HG02884 (cell line): Measurements from ENCODE around the gene CCDC187.

ENCODE experiments used
- ATAC-seq: cut with Tn5 transposase; IDR thresholded peaks from one replicate; pipeline ENCODE4 v1.9.1; 2021; ENCODE audit warnings: mild to moderate bottlenecking, moderate library complexity; ENCODE audit not compliant: unreplicated experiment

Gene CCDC187

GRCh38 chr9:136257381-136258298, 46.3 kb downstream of the CCDC187 start:
- ATAC-seq: no peak

DNA sequence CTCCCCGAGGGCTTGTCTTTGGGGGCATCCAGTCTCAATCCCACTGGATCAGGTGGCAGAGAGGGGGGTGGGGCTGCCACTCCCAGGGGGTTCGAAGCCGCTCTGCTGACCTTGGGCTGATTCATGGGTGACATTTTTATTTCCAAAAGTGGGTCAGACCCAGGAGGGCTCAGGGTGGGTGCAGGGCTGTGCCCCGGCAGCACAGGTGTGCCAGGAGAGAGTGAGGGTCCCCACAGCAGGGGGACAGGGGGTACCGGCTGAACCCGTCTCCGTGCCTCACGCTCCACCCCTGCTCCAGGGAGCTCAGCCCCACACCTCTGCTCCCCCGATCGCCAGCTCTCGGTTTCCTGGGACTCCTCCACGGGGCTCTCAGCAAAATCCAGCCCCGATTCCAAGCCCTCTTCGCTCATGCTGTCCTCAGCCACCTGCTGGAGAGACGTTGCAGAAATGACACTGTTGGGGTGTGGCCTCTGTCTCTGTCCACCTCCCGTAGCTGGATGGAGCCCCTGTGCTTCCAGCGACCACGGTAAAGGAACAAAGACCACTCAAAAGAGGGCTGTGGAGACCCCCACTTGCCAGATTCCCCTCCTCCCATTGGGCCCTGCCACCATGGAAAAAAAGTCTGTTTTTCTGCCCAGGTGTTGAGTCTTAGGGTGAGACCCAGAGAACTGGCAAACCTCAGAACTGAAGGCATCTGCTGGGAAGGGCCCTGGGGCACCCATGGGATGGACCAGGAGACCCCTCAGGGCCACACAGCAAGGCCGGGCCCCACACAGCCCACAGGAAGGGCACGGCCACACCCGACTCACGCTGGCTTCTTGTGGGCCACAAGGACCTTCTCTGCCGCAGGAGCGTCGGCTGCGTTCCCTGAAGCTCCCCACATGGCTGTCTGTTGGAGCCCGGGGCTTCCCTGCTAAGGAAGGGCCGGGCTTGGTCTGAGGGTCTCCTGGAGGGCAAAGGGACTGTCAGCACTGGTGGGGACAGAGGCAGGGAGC, 47.7 kb downstream of the CCDC187 start:
- no peak for ATAC-seq

DNA sequence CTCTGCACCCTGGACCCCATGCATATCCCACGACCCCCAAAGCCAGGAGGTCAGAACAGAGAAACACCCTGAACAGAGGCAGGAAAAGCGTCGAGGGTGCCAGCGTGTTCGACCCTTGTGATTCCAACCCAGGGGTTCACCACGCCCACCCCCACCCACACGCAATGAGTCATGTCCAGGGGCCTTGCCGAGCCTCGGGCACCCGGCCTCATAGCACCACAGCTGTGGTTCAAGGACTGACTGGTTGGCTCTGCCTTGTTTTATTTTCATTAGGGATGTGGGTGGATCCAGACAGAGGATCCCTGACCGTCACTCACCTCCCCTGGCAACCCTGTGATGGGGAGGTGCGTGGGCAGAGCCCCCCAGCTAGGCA, 48.7 kb downstream of the CCDC187 start:
- ATAC-seq: no peak

GRCh38 chr9:136254381-136255165, 49.3 kb downstream of the CCDC187 start:
- ATAC-seq: no peak

GRCh38 chr9:136253246-136254130, 50.4 kb downstream of the CCDC187 start:
- ATAC-seq: no peak

DNA sequence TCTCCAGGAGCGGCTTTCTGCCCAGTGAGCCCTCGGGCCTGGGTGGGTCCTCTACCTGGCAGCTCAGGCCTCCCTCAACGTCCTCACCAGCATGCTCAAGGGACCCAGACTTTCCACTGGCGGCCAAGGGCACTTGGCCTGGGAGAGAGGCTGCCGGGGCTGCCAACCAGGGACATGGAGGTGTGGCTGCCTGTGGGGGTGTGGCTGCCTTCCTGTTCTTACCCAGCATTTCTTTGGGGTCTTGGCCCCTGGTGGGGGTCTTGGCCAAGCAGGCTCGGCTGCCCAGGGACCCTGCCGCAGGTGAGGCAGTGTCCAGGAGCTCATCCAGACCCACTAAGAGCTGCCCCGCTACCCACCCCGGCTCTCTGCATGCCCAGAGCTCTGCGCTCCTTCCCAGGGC, 51.0 kb downstream of the CCDC187 start:
- ATAC-seq: no peak

- no peak for ATAC-seq
Measured at GRCh38 chr9:136252281-136252680, 51.6 kb downstream of the CCDC187 start.

- no peak for ATAC-seq
Measured at GRCh38 chr9:136251264-136252115, 52.4 kb downstream of the CCDC187 start.

- no peak for ATAC-seq
Measured at GRCh38 chr9:136250676-136251075, 53.2 kb downstream of the CCDC187 start.

DNA sequence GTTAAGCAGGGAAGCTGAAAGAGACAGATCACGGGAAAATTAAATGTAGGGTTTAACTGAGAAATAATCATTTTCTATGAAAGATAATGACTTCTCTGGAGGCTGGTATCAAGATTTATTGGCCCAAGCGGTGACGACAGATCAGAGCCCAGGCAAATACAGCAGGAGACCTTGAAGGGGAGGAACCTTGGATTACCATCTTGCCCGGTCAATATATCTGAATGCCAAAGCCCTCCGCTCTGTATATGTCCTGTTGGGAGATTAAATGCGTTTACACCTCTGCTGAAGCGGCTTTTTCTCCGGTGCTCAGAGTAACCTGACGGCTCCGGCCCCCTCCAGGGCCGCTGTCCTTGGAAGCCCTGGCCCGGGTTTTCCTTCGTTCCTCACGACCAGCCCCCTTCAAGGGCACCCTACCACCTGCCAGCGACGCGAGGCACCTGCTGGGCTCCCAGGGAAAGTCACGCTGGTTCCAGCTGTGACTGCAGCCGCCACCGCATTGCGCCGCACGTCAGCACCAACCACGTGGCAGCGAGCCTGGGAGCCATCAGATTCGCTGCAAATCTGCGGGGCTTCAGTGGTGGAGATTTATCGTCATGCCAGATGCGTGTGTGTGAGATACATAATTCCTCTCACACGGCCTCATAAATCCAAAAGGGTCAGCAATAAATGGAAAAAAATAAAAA, 53.9 kb downstream of the CCDC187 start:
- no peak for ATAC-seq

- ATAC-seq: no peak
Measured at GRCh38 chr9:136248951-136249876, 54.7 kb downstream of the CCDC187 start.

DNA sequence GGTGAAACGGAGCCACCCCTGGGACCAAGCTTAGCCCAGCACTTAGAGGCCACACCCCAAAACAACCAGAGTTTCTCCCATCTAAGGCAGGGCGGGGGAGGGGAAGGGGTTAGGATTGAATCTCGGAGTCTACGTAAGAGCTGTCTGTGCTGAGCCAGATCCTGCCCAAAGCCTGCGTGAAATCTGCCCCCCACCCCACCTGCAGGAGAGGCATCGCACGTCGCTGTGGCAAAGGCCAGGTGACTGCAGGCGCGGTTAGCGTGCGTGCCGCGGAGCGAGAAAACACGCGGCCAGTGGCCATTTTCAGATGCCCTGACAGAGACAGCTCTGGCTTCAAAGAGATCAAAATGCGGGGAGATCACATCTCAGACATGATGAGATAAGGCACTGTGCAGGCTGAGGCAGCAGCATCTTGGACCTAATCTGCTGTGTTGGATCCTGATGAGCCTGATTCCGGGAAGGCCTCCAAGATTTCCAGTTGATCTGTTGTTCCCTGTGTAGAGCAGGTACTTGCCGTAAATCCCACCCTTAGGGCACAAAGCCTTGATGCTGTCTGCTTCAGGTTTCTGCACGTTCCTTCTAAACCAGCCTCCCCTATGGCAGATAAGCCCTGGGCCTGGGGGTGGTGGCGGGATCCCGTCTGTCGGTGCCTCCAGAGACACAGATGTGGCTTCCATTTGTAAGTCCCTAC, 55.8 kb downstream of the CCDC187 start:
- no peak for ATAC-seq

GRCh38 chr9:136247551-136247916, 56.4 kb downstream of the CCDC187 start:
- no peak for ATAC-seq

DNA sequence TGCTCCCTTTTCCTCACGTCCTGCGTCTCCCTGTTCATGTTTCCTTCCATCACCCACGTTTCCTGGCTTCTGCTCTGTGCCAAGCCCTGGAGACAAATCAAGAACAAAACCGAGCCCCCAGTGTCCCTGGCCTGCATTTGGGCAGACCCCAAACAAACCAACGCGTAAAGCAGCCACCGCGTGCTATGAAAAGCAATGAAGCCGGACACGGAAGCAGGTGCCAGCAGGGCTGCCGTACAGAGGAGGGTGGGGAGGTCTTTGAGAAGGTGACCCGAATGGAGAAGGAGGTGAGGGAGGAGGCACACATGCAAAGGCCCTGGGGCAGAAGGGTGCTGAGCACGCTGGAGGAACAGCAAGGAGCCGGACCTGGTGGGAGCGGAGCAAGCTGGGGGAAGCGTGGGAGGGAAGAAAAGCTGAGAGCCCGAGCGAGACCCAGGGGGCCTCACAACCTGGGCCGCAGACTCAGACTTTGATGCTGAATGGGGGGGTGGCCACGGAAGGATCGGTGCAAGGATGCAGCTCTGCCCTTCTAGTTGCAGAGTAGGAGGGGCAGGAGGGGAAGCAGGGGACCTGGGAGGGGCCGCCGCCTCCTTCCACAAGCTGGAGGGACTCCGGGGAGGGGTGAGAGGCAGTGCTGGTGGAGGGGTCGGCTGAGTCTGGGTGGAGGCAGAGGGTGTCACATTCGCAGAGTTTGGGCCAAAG, 56.9 kb downstream of the CCDC187 start:
- no peak for ATAC-seq

- no peak for ATAC-seq
Measured at GRCh38 chr9:136245219-136246150, 58.4 kb downstream of the CCDC187 start, which contains the start of gene QSOX2. TSS of gene QSOX2 (minus strand) at chr9:136245812. CDS start at chr9:136245803, 9 bp downstream.
